ENCODE data around the gene ZKSCAN7. TPM values are rescaled to one million over a fixed set of nuclear protein-coding genes. Genes with fewer than 3 reads are reported as not detected.

Gene ZKSCAN7
- total RNA-seq, result 17.3 and 21.0 TPM in 2 replicates
- long read RNA-seq, partial matches to known transcripts, result 5 of 26 reads
- long read RNA-seq, other reads (novel, unspliced or antisense), result 12 of 26 reads

- peak; percentile 63 for DNase-seq (ENCODE audit: low read depth, low spot score)
- Mint-ChIP-seq H3K4me3 (peak within 1 kb of the TSS; percentile 97), H3K9me3 (peaks cover 7% of the 10 kb centered on the region), H3K36me3 (ENCODE audit: low read depth) (peaks cover 37% of the 10 kb centered on the region), H3K27me3 (ENCODE audit: low read depth) (peaks cover 34% of the 10 kb centered on the region), H3K27ac (ENCODE audit: unreplicated experiment) (peak within 1 kb of the TSS; percentile 99), H3K4me1 (peaks cover 29% of the 10 kb centered on the region)
- peak; percentile 42 for TF ChIP-seq CTCF (conservative IDR thresholded peaks at IDR 0.05)
Observed at GRCh38 chr3:44554626-44555592, at the start of gene ZKSCAN7. TSS of gene ZKSCAN7 (plus strand) at chr3:44555193. CDS start at chr3:44557048, 1,855 bp downstream.

GRCh38 chr3:44506556-44506955 is 48.4 kb upstream of the ZKSCAN7 start:
- Mint-ChIP-seq H3K4me1 (peaks cover 33% of the 10 kb centered on the region), H3K27me3 (ENCODE audit: low read depth) (no peaks in the 10 kb centered on the region), H3K9me3 (peaks cover 17% of the 10 kb centered on the region), H3K36me3 (ENCODE audit: low read depth) (peaks cover 40% of the 10 kb centered on the region), H3K27ac (ENCODE audit: unreplicated experiment) (no peak overlapping the region), H3K4me3 (peak overlapping the region; percentile 52)
- TF ChIP-seq CTCF (conservative IDR thresholded peaks at IDR 0.05), result no peak
- no peak for DNase-seq (ENCODE audit: low read depth, low spot score)

- Mint-ChIP-seq H3K4me1 (peaks cover 38% of the 10 kb centered on the region), H3K27ac (ENCODE audit: unreplicated experiment) (no peak overlapping the region), H3K27me3 (ENCODE audit: low read depth) (no peaks in the 10 kb centered on the region), H3K4me3 (peak overlapping the region; percentile 52), H3K36me3 (ENCODE audit: low read depth) (peaks cover 36% of the 10 kb centered on the region), H3K9me3 (peaks cover 13% of the 10 kb centered on the region)
- TF ChIP-seq CTCF (conservative IDR thresholded peaks at IDR 0.05), result no peak
- no peak for DNase-seq (ENCODE audit: low read depth, low spot score)
Observed at GRCh38 chr3:44506961-44507360, 48.0 kb upstream of the ZKSCAN7 start.

- TF ChIP-seq CTCF (conservative IDR thresholded peaks at IDR 0.05), result no peak
- Mint-ChIP-seq H3K36me3 (ENCODE audit: low read depth) (peaks cover 23% of the 10 kb centered on the region), H3K9me3 (peaks cover 5% of the 10 kb centered on the region), H3K27ac (ENCODE audit: unreplicated experiment) (peak overlapping the region; percentile 73), H3K4me1 (peaks cover 38% of the 10 kb centered on the region), H3K4me3 (peak overlapping the region; percentile 97), H3K27me3 (ENCODE audit: low read depth) (no peaks in the 10 kb centered on the region)
- no peak for DNase-seq (ENCODE audit: low read depth, low spot score)
Observed at GRCh38 chr3:44509393-44509921, 45.5 kb upstream of the ZKSCAN7 start.

GRCh38 chr3:44510000-44510368 is 45.0 kb upstream of the ZKSCAN7 start:
- H3K4me3 Mint-ChIP-seq, result peak overlapping the region; percentile 97
- H3K36me3 Mint-ChIP-seq (ENCODE audit: low read depth), result peaks cover 22% of the 10 kb centered on the region
- H3K9me3 Mint-ChIP-seq, result peaks cover 5% of the 10 kb centered on the region
- DNase-seq (ENCODE audit: low read depth, low spot score), result no peak
- no peaks in the 10 kb centered on the region for H3K27me3 Mint-ChIP-seq (ENCODE audit: low read depth)
- TF ChIP-seq CTCF (conservative IDR thresholded peaks at IDR 0.05), result no peak
- H3K27ac Mint-ChIP-seq (ENCODE audit: unreplicated experiment), result peak overlapping the region; percentile 73
- H3K4me1 Mint-ChIP-seq, result peaks cover 38% of the 10 kb centered on the region
